Kidney glomerular epithelial cell (primary cell): ENCODE measurements around the gene MAPRE3.
A peak's percentile ranks its signal among the peaks of the same experiment; 100 is the strongest.
"Not testable (repeated sequence)": the region's sequence is repeated elsewhere in the genome, so short reads cannot be mapped to it uniquely, and the experiment has no call there.

Source experiments
- DNase-seq: peaks from one replicate; lab custom pipeline; 2025; lab: John Stamatoyannopoulos, UW

MAPRE3 gene

GRCh38 chr2:26970244-26970927, at the start of gene MAPRE3:
Gene MAPRE3, plus strand, starts transcription at chr2:26970637. Its CDS starts 51,582 bp downstream, at chr2:27022219.
- DNase-seq, result peak; percentile 95

- no peak for DNase-seq
These were observed 49.1 kb upstream of the MAPRE3 start for GRCh38 chr2:26921323-26921722.

- DNase-seq, result peak; percentile 17
These were observed 47.8 kb upstream of the MAPRE3 start for GRCh38 chr2:26922405-26923188.

- DNase-seq, result not testable (repeated sequence)
These were observed 47.3 kb upstream of the MAPRE3 start for GRCh38 chr2:26923189-26923466.

GRCh38 chr2:26924731-26925099, 45.7 kb upstream of the MAPRE3 start:
- DNase-seq, result no peak

- DNase-seq, result no peak
These were observed 45.2 kb upstream of the MAPRE3 start for GRCh38 chr2:26925100-26925791.

- DNase-seq, result no peak
These were observed 43.2 kb upstream of the MAPRE3 start for GRCh38 chr2:26927221-26927620.

- no peak for DNase-seq
These were observed 37.5 kb upstream of the MAPRE3 start for GRCh38 chr2:26932974-26933373.

- no peak for DNase-seq
These were observed 36.8 kb upstream of the MAPRE3 start for GRCh38 chr2:26933431-26934334.

- DNase-seq, result no peak
These were observed 36.1 kb upstream of the MAPRE3 start for GRCh38 chr2:26934335-26934724.

GRCh38 chr2:26934985-26935384, 35.5 kb upstream of the MAPRE3 start:
- no peak for DNase-seq

GRCh38 chr2:26936855-26937254, 33.6 kb upstream of the MAPRE3 start:
- DNase-seq, result no peak

GRCh38 chr2:26938399-26939118, 31.9 kb upstream of the MAPRE3 start:
- no peak for DNase-seq

GRCh38 chr2:26940001-26940400, 30.4 kb upstream of the MAPRE3 start:
- no peak for DNase-seq

GRCh38 chr2:26941486-26941885, 29.0 kb upstream of the MAPRE3 start:
- no peak for DNase-seq

- peak; percentile 32 for DNase-seq
These were observed 27.7 kb upstream of the MAPRE3 start for GRCh38 chr2:26942543-26943295.

GRCh38 chr2:26945991-26946750, 24.3 kb upstream of the MAPRE3 start:
- DNase-seq, result no peak

- DNase-seq, result no peak
These were observed 23.3 kb upstream of the MAPRE3 start for GRCh38 chr2:26946841-26947784.

GRCh38 chr2:26948800-26949199, 21.6 kb upstream of the MAPRE3 start:
- DNase-seq, result no peak
